Stimulated activated CD4-positive, alpha-beta T cell treated with anti-CD3 and anti-CD28 coated beads, Interleukin-1b, Interleukin-23, amount 100 ng/mL, for 48 hours (primary cell): ENCODE data around the gene AUTS2.

Source experiments
- DNase-seq: peaks from one replicate; pipeline ENCODE4 v3.0.0-alpha.2; 2020

Gene AUTS2

GRCh38 chr7:70695795-70696083 is 1097.5 kb downstream of the AUTS2 start:
- no peak for DNase-seq

DNA sequence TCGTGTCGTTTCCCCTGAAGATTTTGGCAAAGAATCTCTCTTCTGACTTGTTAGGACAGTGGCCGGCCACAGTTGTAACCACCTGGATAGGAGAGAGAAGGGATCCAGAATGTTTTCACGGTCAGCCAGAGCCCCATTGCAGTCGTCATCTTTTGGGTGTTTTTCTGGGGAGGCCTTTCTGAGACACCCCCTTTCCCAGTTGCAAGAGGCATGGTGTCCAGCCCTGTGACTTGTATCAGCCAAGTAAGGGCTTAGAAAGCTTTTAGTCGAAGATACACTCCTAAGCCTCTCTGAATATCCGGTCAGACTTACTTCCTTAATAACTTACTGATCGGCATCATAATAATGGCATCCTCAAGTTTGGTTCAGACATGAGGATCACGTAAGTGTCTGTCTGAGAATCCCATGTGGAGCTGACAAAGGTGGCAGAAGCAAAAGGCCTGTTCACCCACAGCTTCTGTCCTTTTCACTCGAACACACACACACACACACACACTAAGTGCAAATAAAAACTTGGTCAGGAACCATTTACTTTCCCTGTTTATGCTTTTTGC is 1098.0 kb downstream of the AUTS2 start:
- no peak for DNase-seq

DNA sequence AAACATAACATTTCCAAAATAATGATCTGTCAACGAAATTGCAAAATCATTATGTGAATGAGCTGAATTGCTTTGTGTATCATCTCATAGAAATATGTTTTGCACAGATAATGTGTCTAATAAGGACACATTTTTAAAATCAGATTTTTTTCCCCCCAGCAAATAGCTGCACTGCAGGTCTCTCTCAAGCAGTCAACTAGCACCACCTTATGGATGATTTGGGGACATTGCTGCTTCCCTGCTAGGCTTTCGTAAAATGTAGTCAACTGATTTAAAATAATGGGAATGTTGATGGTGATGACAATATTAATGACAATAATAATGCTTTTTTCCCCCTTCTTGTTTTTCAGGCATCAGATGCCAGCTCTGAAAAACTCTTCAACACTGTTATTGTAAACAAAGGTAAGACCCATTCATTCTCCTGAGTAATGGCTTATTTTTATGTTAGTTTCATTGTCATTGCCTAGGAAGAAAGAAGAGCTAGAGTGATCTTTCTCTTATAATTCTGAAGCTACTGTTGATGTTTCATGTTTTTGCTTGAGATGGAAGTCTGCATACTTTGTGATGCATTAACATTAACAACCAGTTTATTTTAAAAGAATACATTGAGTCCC is 1100.1 kb downstream of the AUTS2 start:
- no peak for DNase-seq

DNA sequence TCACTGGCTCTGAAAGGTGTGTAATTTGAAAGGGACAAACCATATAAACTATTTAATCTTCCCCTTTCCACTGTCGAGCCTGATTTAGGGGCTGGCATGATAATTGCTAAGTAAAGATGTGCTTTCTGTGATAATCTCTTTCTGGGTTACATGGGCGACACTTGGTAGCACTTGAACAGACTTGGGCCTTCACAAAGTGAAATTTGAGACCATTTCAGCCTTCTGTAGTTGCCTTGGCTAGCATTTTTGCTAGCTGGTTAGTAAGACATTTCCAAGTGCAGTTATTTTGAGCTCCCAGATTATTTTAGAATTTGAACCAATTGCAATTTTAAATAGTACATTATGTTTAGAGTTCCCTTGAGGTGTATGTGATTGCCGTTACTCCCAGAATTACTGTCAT is 1101.0 kb downstream of the AUTS2 start:
- no peak for DNase-seq

DNA sequence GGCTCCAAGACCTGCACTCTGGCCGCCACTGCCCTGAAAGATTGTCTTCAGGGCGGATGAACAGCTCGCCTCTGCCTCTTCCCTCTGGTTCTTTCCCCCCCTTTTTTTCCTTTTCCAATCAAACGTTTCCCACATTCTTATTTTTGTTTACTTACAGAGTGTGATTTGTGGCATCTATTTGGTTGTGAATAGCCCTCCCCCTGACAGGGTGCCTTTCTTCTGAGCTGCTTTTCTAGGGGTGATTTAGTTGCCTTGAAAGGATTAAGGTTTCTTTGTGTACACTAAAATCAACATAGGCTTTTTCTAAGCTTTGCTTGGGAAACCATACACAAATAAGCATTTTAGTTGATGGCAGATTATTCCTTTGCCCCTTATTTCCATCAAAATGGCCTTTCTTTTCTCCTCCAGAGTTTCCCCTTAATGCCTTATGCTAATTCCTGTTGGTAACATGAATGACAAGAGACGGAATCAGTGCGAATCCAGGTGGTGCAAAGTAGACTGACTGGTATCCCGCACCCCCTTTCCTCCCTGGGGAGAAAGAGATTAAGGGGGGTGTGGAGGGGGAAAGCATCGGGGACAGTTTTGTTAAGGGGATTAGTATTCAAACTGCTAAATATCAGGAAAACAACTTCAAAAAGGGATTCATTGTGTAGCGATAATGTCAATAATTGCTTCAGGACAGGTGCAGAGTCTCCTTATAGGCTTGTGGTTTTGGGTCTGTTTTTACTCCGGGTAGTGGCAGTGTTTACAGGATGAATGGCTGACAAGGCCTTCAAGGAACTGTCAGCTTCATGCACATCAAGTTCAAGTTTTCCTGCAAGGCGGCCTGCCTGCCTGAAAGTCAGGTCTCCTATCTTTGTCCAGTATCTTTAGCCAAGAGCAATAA is 1102.0 kb downstream of the AUTS2 start:
- no peak for DNase-seq

GRCh38 chr7:70700941-70701425 is 1102.7 kb downstream of the AUTS2 start:
- DNase-seq = no peak

GRCh38 chr7:70701477-70701876 is 1103.2 kb downstream of the AUTS2 start:
- DNase-seq = no peak

GRCh38 chr7:70701991-70702390 is 1103.7 kb downstream of the AUTS2 start:
- DNase-seq = no peak

DNA sequence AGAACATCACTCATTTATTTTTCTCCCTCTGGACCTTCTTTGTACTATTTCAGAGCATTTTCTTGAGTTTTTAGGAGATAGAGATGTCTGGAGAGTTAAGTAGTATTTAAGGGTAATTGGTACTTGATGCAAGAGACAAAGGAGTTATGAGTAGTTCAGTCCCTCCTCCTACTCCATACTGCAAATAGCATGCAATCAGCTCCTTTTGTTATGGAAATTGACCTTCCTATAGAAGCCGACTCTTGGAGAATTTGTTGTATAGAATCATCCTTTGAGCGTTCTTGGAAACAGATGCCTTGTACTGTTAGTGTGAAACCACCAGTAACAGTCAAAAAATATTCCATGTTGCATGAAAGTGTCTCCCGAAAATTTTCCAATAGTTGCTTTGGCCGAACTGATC is 1105.5 kb downstream of the AUTS2 start:
- DNase-seq = no peak

DNA sequence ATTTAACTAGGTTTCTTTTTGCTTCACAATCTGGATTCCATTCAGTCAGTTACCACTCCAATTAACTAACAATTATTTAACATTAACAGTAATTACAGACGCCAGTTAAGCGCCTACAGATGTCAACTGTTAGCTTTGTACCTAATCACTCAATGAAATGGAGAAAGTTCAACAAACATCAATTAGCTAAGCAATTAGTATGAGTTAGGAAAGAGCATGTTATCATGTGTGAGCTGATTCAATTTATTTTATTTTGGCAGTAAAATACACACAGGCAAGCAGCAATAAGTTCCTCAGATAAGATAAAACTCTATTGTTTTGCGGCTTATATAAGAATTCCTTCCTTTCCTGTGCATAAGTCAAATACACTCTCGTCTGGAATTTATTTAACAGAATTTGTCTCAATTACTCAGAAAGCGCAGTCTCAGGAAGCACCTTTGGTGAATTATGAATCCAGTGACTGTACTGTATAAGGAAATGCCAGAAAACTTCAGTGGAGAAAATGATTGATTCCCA is 1106.6 kb downstream of the AUTS2 start:
- no peak for DNase-seq

DNA sequence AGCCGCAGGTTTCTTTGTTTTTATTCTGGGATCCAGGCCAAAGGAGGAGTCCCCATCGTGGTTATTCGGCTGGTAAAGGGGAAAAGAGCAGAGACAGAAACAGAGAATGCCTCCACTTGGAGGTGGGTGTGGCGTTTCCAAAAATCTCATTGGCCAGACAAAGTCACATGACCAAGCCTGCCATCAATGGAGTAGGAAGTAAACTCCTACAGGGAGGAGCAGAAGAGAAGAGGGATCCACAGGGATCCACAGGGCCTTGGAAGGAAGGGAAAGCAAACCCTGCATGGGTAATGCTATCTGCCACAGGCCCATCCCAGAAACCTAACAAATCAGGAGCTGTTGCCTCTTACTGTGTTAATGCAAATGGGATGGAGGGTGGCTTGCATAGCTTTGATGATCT is 1107.9 kb downstream of the AUTS2 start:
- DNase-seq = no peak

GRCh38 chr7:70706698-70707097 is 1108.4 kb downstream of the AUTS2 start:
- no peak for DNase-seq

DNA sequence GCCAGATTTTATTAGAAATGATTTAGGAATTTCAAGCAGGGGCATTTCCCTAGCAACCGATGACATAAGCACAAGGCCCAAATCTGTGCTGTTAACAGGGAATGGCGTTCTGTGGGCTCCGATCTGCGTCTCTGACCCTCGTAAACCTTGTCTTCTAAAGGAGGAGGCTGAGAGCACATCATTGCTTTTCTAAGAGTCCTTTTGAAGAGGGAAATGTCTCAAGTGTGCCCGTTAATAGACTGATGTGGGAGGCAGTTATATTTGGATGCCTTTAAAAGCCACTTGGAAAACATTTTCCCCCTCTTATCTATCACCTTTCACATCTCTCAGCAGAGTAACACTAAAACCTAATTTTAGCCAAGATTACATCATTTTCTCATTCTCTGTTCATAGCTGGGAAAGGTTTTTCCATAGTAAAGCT is 1109.6 kb downstream of the AUTS2 start:
- no peak for DNase-seq

- DNase-seq = no peak
Observed at GRCh38 chr7:70710011-70710480, 1111.8 kb downstream of the AUTS2 start.

DNA sequence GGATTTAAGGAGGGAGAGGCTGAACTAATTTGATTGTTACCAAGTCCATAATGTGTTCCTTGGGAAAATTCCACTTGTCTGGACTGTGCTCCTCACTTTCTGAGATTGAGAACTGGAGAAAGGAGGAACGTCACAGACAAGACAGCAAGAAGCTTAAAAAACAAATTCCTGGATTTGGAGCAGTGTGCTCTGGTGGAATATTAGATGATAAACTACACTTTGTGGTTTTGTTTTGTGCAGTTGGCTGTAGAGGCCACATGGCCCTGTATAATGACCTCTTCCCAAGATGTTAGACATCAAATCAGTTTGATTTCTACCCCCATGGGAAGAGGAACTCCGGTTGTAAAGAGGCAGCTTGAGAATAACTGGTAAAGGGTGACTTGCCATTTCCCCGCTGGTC is 1112.4 kb downstream of the AUTS2 start:
- no peak for DNase-seq

GRCh38 chr7:70711452-70711851 is 1113.2 kb downstream of the AUTS2 start:
- no peak for DNase-seq

DNA sequence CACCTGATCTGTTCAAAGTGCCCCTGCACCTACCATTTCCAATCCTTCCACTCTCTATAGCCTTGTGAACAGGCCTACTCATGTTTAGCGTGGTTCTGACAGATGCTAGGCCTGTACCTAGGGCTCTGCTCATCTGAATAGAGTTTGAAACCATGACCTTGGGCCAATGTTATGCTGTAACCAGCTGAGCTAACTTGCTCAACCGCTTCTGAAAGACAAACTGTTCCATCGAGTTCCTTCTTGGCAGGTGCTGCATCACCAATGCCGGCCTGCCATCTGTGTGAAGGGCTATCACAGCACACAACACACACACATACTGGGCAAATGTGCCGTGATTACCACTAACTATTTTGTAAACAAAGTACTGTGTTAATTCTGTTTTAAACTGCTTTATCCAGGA is 1114.7 kb downstream of the AUTS2 start:
- no peak for DNase-seq

- no peak for DNase-seq
Observed at GRCh38 chr7:70714506-70715038, 1116.3 kb downstream of the AUTS2 start.

- no peak for DNase-seq
Observed at GRCh38 chr7:70717553-70718329, 1119.5 kb downstream of the AUTS2 start.

- no peak for DNase-seq
Observed at GRCh38 chr7:70719125-70719524, 1120.8 kb downstream of the AUTS2 start.

DNA sequence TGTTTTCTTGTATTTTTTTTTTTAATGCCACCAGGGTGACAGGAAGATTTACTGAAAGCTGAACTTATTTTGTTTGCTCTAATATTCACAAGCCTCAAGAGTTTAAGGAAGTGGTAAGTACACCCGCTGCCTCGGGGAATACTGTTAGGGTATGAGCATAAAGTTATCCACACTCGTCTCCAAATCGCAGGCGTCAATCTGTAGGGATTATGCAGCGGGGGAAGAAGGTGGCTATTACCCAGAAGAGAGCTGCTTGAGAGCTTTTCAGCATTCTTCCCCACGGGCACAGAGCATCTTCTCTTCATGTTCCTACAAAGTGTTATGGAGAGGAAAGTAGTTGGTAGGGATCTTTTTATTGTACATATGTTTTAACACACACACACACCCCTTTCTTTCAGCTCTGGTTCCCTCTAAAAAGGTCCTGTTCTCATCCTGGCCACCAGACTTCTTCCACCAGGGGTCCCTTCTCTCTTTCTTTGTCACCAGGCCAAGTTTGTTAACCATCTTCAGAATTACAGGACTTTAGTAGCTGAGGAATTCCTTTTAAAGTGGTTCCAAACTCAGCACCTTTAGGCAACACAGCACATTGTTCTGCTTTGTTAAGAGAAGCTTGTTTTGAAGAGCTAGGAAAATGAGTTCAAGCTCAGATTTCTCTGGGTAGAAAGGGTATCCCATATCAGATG is 1122.1 kb downstream of the AUTS2 start:
- no peak for DNase-seq

- DNase-seq = no peak
Observed at GRCh38 chr7:70721500-70721899, 1123.2 kb downstream of the AUTS2 start.
